GM23338 (cell line): ENCODE measurements around the gene MAP3K13. TPM values are rescaled to one million over a fixed set of nuclear protein-coding genes. Genes with fewer than 3 reads are reported as not detected.
"Not testable (repeated sequence)": the region's sequence is repeated elsewhere in the genome, so short reads cannot be mapped to it uniquely, and the experiment has no call there.

ENCODE experiments used
- ATAC-seq: fragments of 200-7000 bp; cut with Tn5 transposase; 3 replicates; pipeline ENCODE4 v1.9.1; 2020
- DNase-seq: peaks from one replicate; pipeline ENCODE4 v3.0.0-alpha.2; 2015; ENCODE audit warnings: low spot score
- H2AFZ ChIP-seq: fragments of 200-600 bp; sonication (generic); 2 replicates; pipeline ENCODE4 v1.8.0; 2016; ENCODE audit warnings: antibody characterized with exemption, mild to moderate bottlenecking, moderate library complexity
- H3F3A ChIP-seq: fragments of 200-600 bp; sonication (generic); replicated peaks from 2 replicates; pipeline ENCODE4 v1.8.0; 2017; ENCODE audit warnings: antibody characterized with exemption, mixed run types, low read depth
- H3K27ac ChIP-seq: fragments of 200-600 bp; sonication (generic); 2 replicates; pipeline ENCODE4 v1.6.1; 2016; ENCODE audit warnings: low read depth
- H3K27me3 ChIP-seq: fragments of 200-600 bp; sonication (generic); 2 replicates; pipeline ENCODE4 v1.8.0; 2016; ENCODE audit warnings: mild to moderate bottlenecking, mixed run types, moderate library complexity; ENCODE audit not compliant: insufficient read depth
- H3K36me3 ChIP-seq: fragments of 200-600 bp; sonication (generic); 2 replicates; pipeline ENCODE4 v1.8.0; 2016; ENCODE audit warnings: mild to moderate bottlenecking; ENCODE audit not compliant: insufficient read depth
- H3K4me1 ChIP-seq: fragments of 200-600 bp; sonication (generic); 2 replicates; pipeline ENCODE4 v1.8.0; 2016; ENCODE audit warnings: mild to moderate bottlenecking, moderate library complexity; ENCODE audit not compliant: insufficient read depth
- H3K4me2 ChIP-seq: fragments of 200-600 bp; sonication (generic); 2 replicates; pipeline ENCODE4 v1.7.1; 2017; ENCODE audit warnings: mixed run types
- H3K4me3 ChIP-seq: fragments of 200-600 bp; sonication (generic); 2 replicates; pipeline ENCODE4 v1.6.1; 2016; ENCODE audit warnings: mixed run types
- H3K79me2 ChIP-seq: fragments of 200-600 bp; sonication (generic); replicated peaks from 2 replicates; pipeline ENCODE4 v1.8.0; 2017; ENCODE audit warnings: mild to moderate bottlenecking; ENCODE audit not compliant: insufficient read depth
- H3K9me2 ChIP-seq: fragments of 200-600 bp; sonication (generic); 2 replicates; pipeline ENCODE4 v1.8.0; 2017; ENCODE audit not compliant: insufficient read depth
- H4K20me1 ChIP-seq: fragments of 200-600 bp; sonication (generic); replicated peaks from 2 replicates; pipeline ENCODE4 v1.8.0; 2017; ENCODE audit warnings: mild to moderate bottlenecking; ENCODE audit not compliant: insufficient read depth
- H3K27ac Mint-ChIP-seq: 2 replicates; pipeline ENCODE4 v1.8.0; 2020; ENCODE audit warnings: inconsistent platforms, mild to moderate bottlenecking, moderate library complexity, mixed read lengths
- H3K27me3 Mint-ChIP-seq: 3 replicates; pipeline ENCODE4 v1.8.0; 2022; ENCODE audit warnings: low read depth, mild to moderate bottlenecking, moderate library complexity, mixed read lengths, inconsistent platforms; ENCODE audit not compliant: insufficient read depth, poor library complexity
- H3K36me3 Mint-ChIP-seq: 3 replicates; pipeline ENCODE4 v1.8.0; 2021; ENCODE audit warnings: low read depth, mild to moderate bottlenecking, inconsistent platforms, moderate library complexity, mixed read lengths
- H3K4me1 Mint-ChIP-seq: 3 replicates; pipeline ENCODE4 v1.8.0; 2020; ENCODE audit warnings: mild to moderate bottlenecking, inconsistent platforms, mixed read lengths
- H3K4me3 Mint-ChIP-seq: 3 replicates; pipeline ENCODE4 v1.8.0; 2021; ENCODE audit warnings: moderate library complexity, mild to moderate bottlenecking, inconsistent platforms, mixed read lengths
- H3K9me3 Mint-ChIP-seq: 3 replicates; pipeline ENCODE4 v1.8.0; 2020; ENCODE audit warnings: moderate library complexity, mild to moderate bottlenecking, inconsistent platforms, mixed read lengths
- CTCF ChIP-seq, 2 experiments: fragments of 200-600 bp in 1 of 2; sonication (generic) in 1 of 2; conservative IDR thresholded peaks; 2 replicates each; pipeline versions ENCODE4 v1.5.1 to v1.6.1; 2016 to 2017; ENCODE audit warnings: antibody characterized with exemption in 2 of 2, low read depth in 2 of 2, mild to moderate bottlenecking in 2 of 2, moderate library complexity in 1 of 2
- EZH2 ChIP-seq: fragments of 200-600 bp; sonication (generic); IDR thresholded peaks from one replicate; pipeline ENCODE4 v1.8.0; 2017; ENCODE audit warnings: antibody characterized with exemption, mild to moderate bottlenecking, low read depth; ENCODE audit not compliant: unreplicated experiment
- EZH2phosphoT487 ChIP-seq: fragments of 200-600 bp; sonication (generic); IDR thresholded peaks from one replicate; pipeline ENCODE4 v1.8.1; 2018; ENCODE audit warnings: antibody characterized with exemption; ENCODE audit not compliant: unreplicated experiment
- REST ChIP-seq: IDR thresholded peaks from one replicate; pipeline ENCODE4 v1.6.1; 2018; ENCODE audit warnings: antibody characterized with exemption; ENCODE audit not compliant: unreplicated experiment
- ZNF114 ChIP-seq: fragments of 250-450 bp; sonication (Bioruptor Pico); IDR thresholded peaks from 2 replicates; pipeline ENCODE4 v1.5.0; 2020; ENCODE audit warnings: mild to moderate bottlenecking, moderate library complexity
- ZNF331 ChIP-seq: fragments of 250-450 bp; sonication (Bioruptor Pico); IDR thresholded peaks from 2 replicates; pipeline ENCODE4 v1.5.0; 2020; ENCODE audit warnings: low read depth, mild to moderate bottlenecking, moderate library complexity
- polyA plus RNA-seq: library from polyadenylated mRNA; unstranded; fragments of >200 nt; fragmentation: Nextera tagmentation; extraction: Ambion mirVana; gene quantifications from 2 replicates; pipeline ENCODE4 v1.2.1, GENCODE V29; 2016
- total RNA-seq: library from RNA; depleted of rRNA; stranded (reverse); fragments of >200 nt; shearing (Covaris generic); gene quantifications from 2 replicates; pipeline ENCODE4 v1.2.3, GENCODE V29; 2014
- TF ChIP-seq, protein P1 (sequence below): fragments of 250-450 bp; sonication (Bioruptor Pico); IDR thresholded peaks from 2 replicates; pipeline ENCODE4 v1.5.0; 2020; ENCODE audit warnings: mild to moderate bottlenecking, moderate library complexity

Gene MAP3K13
- total and polyA plus RNA-seq, 2 experiments from 2014 or later = 10.7 to 129 TPM

- H3K79me2 ChIP-seq, H3K27ac Mint-ChIP-seq, H3F3A ChIP-seq, H3K9me3 Mint-ChIP-seq, H3K4me1 Mint-ChIP-seq, H3K27me3 ChIP-seq, H3K27me3 Mint-ChIP-seq, DNase-seq, H2AFZ ChIP-seq, H3K4me3 ChIP-seq, H3K36me3 ChIP-seq, H3K9me2 ChIP-seq, H3K4me2 ChIP-seq, ATAC-seq, H3K4me3 Mint-ChIP-seq, H3K4me1 ChIP-seq, H3K36me3 Mint-ChIP-seq, H3K27ac ChIP-seq, H4K20me1 ChIP-seq: not testable (repeated sequence)
Observed at GRCh38 chr3:185474922-185475321, 112.0 kb downstream of the MAP3K13 start.

GRCh38 chr3:185477316-185477715, 114.4 kb downstream of the MAP3K13 start:
- Histone ChIP-seq H4K20me1 (no peaks in the 10 kb centered on the region), H3K36me3 (no peaks in the 10 kb centered on the region), H3K9me2 (no peaks in the 10 kb centered on the region), H3K79me2 (no peaks in the 10 kb centered on the region), H3K27me3 (no peaks in the 10 kb centered on the region), H3K4me1 (no peaks in the 10 kb centered on the region), H3K27ac (no peak overlapping the region), H3K4me3 (no peak overlapping the region), H3F3A (no peaks in the 10 kb centered on the region), H3K4me2 (no peak overlapping the region), H2AFZ (no peak overlapping the region)
- Mint-ChIP-seq H3K36me3 (no peaks in the 10 kb centered on the region), H3K9me3 (no peaks in the 10 kb centered on the region), H3K27ac (no peak overlapping the region), H3K27me3 (peaks cover 2% of the 10 kb centered on the region), H3K4me3 (no peak overlapping the region), H3K4me1 (no peaks in the 10 kb centered on the region; the same call in 2 of the 3 replicates)
- TF ChIP-seq EZH2phosphoT487 (no peak), ZNF114 (CRISPR knock-in tag) (no peak), CTCF (conservative IDR thresholded peaks at IDR 0.05; ENCODE audit: low read depth in 2 of 2) (no peak), REST (no peak), ZNF331 (CRISPR knock-in tag) (no peak), EZH2 (no peak)
- TF ChIP-seq, protein P1, sequence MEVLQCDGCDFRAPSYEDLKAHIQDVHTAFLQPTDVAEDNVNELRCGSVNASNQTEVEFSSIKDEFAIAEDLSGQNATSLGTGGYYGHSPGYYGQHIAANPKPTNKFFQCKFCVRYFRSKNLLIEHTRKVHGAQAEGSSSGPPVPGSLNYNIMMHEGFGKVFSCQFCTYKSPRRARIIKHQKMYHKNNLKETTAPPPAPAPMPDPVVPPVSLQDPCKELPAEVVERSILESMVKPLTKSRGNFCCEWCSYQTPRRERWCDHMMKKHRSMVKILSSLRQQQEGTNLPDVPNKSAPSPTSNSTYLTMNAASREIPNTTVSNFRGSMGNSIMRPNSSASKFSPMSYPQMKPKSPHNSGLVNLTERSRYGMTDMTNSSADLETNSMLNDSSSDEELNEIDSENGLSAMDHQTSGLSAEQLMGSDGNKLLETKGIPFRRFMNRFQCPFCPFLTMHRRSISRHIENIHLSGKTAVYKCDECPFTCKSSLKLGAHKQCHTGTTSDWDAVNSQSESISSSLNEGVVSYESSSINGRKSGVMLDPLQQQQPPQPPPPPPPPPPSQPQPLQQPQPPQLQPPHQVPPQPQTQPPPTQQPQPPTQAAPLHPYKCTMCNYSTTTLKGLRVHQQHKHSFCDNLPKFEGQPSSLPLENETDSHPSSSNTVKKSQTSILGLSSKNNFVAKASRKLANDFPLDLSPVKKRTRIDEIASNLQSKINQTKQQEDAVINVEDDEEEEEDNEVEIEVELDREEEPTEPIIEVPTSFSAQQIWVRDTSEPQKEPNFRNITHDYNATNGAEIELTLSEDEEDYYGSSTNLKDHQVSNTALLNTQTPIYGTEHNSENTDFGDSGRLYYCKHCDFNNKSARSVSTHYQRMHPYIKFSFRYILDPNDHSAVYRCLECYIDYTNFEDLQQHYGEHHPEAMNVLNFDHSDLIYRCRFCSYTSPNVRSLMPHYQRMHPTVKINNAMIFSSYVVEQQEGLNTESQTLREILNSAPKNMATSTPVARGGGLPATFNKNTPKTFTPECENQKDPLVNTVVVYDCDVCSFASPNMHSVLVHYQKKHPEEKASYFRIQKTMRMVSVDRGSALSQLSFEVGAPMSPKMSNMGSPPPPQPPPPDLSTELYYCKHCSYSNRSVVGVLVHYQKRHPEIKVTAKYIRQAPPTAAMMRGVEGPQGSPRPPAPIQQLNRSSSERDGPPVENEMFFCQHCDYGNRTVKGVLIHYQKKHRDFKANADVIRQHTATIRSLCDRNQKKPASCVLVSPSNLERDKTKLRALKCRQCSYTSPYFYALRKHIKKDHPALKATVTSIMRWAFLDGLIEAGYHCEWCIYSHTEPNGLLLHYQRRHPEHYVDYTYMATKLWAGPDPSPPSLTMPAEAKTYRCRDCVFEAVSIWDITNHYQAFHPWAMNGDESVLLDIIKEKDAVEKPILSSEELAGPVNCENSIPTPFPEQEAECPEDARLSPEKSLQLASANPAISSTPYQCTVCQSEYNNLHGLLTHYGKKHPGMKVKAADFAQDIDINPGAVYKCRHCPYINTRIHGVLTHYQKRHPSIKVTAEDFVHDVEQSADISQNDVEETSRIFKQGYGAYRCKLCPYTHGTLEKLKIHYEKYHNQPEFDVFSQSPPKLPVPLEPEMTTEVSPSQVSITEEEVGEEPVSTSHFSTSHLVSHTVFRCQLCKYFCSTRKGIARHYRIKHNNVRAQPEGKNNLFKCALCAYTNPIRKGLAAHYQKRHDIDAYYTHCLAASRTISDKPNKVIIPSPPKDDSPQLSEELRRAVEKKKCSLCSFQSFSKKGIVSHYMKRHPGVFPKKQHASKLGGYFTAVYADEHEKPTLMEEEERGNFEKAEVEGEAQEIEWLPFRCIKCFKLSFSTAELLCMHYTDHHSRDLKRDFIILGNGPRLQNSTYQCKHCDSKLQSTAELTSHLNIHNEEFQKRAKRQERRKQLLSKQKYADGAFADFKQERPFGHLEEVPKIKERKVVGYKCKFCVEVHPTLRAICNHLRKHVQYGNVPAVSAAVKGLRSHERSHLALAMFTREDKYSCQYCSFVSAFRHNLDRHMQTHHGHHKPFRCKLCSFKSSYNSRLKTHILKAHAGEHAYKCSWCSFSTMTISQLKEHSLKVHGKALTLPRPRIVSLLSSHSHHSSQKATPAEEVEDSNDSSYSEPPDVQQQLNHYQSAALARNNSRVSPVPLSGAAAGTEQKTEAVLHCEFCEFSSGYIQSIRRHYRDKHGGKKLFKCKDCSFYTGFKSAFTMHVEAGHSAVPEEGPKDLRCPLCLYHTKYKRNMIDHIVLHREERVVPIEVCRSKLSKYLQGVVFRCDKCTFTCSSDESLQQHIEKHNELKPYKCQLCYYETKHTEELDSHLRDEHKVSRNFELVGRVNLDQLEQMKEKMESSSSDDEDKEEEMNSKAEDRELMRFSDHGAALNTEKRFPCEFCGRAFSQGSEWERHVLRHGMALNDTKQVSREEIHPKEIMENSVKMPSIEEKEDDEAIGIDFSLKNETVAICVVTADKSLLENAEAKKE (CRISPR knock-in tag) = no peak
- no peak for DNase-seq
- no peak for ATAC-seq
